GM23338 (cell line): Measurements from ENCODE around the gene APOL3. TPM values are rescaled to one million over a fixed set of nuclear protein-coding genes. Genes with fewer than 3 reads are reported as not detected.
A peak's percentile ranks its signal among the peaks of the same experiment; 100 is the strongest.

Source experiments
- ATAC-seq: fragments of 200-7000 bp; cut with Tn5 transposase; 3 replicates; pipeline ENCODE4 v1.9.1; 2020
- DNase-seq: peaks from one replicate; pipeline ENCODE4 v3.0.0-alpha.2; 2015; ENCODE audit warnings: low spot score
- H2AFZ ChIP-seq: fragments of 200-600 bp; sonication (generic); 2 replicates; pipeline ENCODE4 v1.8.0; 2016; ENCODE audit warnings: antibody characterized with exemption, mild to moderate bottlenecking, moderate library complexity
- H3F3A ChIP-seq: fragments of 200-600 bp; sonication (generic); replicated peaks from 2 replicates; pipeline ENCODE4 v1.8.0; 2017; ENCODE audit warnings: antibody characterized with exemption, mixed run types, low read depth
- H3K27ac ChIP-seq: fragments of 200-600 bp; sonication (generic); 2 replicates; pipeline ENCODE4 v1.6.1; 2016; ENCODE audit warnings: low read depth
- H3K27me3 ChIP-seq: fragments of 200-600 bp; sonication (generic); 2 replicates; pipeline ENCODE4 v1.8.0; 2016; ENCODE audit warnings: mild to moderate bottlenecking, mixed run types, moderate library complexity; ENCODE audit not compliant: insufficient read depth
- H3K36me3 ChIP-seq: fragments of 200-600 bp; sonication (generic); 2 replicates; pipeline ENCODE4 v1.8.0; 2016; ENCODE audit warnings: mild to moderate bottlenecking; ENCODE audit not compliant: insufficient read depth
- H3K4me1 ChIP-seq: fragments of 200-600 bp; sonication (generic); 2 replicates; pipeline ENCODE4 v1.8.0; 2016; ENCODE audit warnings: mild to moderate bottlenecking, moderate library complexity; ENCODE audit not compliant: insufficient read depth
- H3K4me2 ChIP-seq: fragments of 200-600 bp; sonication (generic); 2 replicates; pipeline ENCODE4 v1.7.1; 2017; ENCODE audit warnings: mixed run types
- H3K4me3 ChIP-seq: fragments of 200-600 bp; sonication (generic); 2 replicates; pipeline ENCODE4 v1.6.1; 2016; ENCODE audit warnings: mixed run types
- H3K79me2 ChIP-seq: fragments of 200-600 bp; sonication (generic); replicated peaks from 2 replicates; pipeline ENCODE4 v1.8.0; 2017; ENCODE audit warnings: mild to moderate bottlenecking; ENCODE audit not compliant: insufficient read depth
- H3K9me2 ChIP-seq: fragments of 200-600 bp; sonication (generic); 2 replicates; pipeline ENCODE4 v1.8.0; 2017; ENCODE audit not compliant: insufficient read depth
- H4K20me1 ChIP-seq: fragments of 200-600 bp; sonication (generic); replicated peaks from 2 replicates; pipeline ENCODE4 v1.8.0; 2017; ENCODE audit warnings: mild to moderate bottlenecking; ENCODE audit not compliant: insufficient read depth
- H3K27ac Mint-ChIP-seq: 2 replicates; pipeline ENCODE4 v1.8.0; 2020; ENCODE audit warnings: inconsistent platforms, mild to moderate bottlenecking, moderate library complexity, mixed read lengths
- H3K27me3 Mint-ChIP-seq: 3 replicates; pipeline ENCODE4 v1.8.0; 2022; ENCODE audit warnings: low read depth, mild to moderate bottlenecking, moderate library complexity, mixed read lengths, inconsistent platforms; ENCODE audit not compliant: insufficient read depth, poor library complexity
- H3K36me3 Mint-ChIP-seq: 3 replicates; pipeline ENCODE4 v1.8.0; 2021; ENCODE audit warnings: low read depth, mild to moderate bottlenecking, inconsistent platforms, moderate library complexity, mixed read lengths
- H3K4me1 Mint-ChIP-seq: 3 replicates; pipeline ENCODE4 v1.8.0; 2020; ENCODE audit warnings: mild to moderate bottlenecking, inconsistent platforms, mixed read lengths
- H3K4me3 Mint-ChIP-seq: 3 replicates; pipeline ENCODE4 v1.8.0; 2021; ENCODE audit warnings: moderate library complexity, mild to moderate bottlenecking, inconsistent platforms, mixed read lengths
- H3K9me3 Mint-ChIP-seq: 3 replicates; pipeline ENCODE4 v1.8.0; 2020; ENCODE audit warnings: moderate library complexity, mild to moderate bottlenecking, inconsistent platforms, mixed read lengths
- CREB1 ChIP-seq: fragments of 250-450 bp; sonication (Bioruptor Pico); IDR thresholded peaks from 2 replicates; pipeline ENCODE4 v1.5.0; 2020; ENCODE audit warnings: low read depth, mild to moderate bottlenecking, moderate library complexity
- EZH2 ChIP-seq: fragments of 200-600 bp; sonication (generic); IDR thresholded peaks from one replicate; pipeline ENCODE4 v1.8.0; 2017; ENCODE audit warnings: antibody characterized with exemption, mild to moderate bottlenecking, low read depth; ENCODE audit not compliant: unreplicated experiment
- EZH2phosphoT487 ChIP-seq: fragments of 200-600 bp; sonication (generic); IDR thresholded peaks from one replicate; pipeline ENCODE4 v1.8.1; 2018; ENCODE audit warnings: antibody characterized with exemption; ENCODE audit not compliant: unreplicated experiment
- JUNB ChIP-seq: IDR thresholded peaks from one replicate; pipeline ENCODE4 v1.6.1; 2016; ENCODE audit warnings: antibody characterized with exemption; ENCODE audit not compliant: unreplicated experiment
- NANOG ChIP-seq: IDR thresholded peaks from 2 replicates; pipeline ENCODE4 v1.6.1; 2016; ENCODE audit warnings: antibody characterized with exemption, borderline replicate concordance
- POLR2AphosphoS5 ChIP-seq: IDR thresholded peaks from 2 replicates; pipeline ENCODE4 v1.6.1; 2016; ENCODE audit warnings: antibody characterized with exemption, low read depth
- STAT1 ChIP-seq: IDR thresholded peaks from one replicate; pipeline ENCODE4 v1.6.1; 2016; ENCODE audit warnings: antibody characterized with exemption; ENCODE audit not compliant: unreplicated experiment
- ZNF114 ChIP-seq: fragments of 250-450 bp; sonication (Bioruptor Pico); IDR thresholded peaks from 2 replicates; pipeline ENCODE4 v1.5.0; 2020; ENCODE audit warnings: mild to moderate bottlenecking, moderate library complexity
- ZNF331 ChIP-seq: fragments of 250-450 bp; sonication (Bioruptor Pico); IDR thresholded peaks from 2 replicates; pipeline ENCODE4 v1.5.0; 2020; ENCODE audit warnings: low read depth, mild to moderate bottlenecking, moderate library complexity
- polyA plus RNA-seq: library from polyadenylated mRNA; unstranded; fragments of >200 nt; fragmentation: Nextera tagmentation; extraction: Ambion mirVana; gene quantifications from 2 replicates; pipeline ENCODE4 v1.2.1, GENCODE V29; 2016
- total RNA-seq: library from RNA; depleted of rRNA; stranded (reverse); fragments of >200 nt; shearing (Covaris generic); gene quantifications from 2 replicates; pipeline ENCODE4 v1.2.3, GENCODE V29; 2014
- TF ChIP-seq, protein P1 (sequence below), 2 experiments: fragments of 200-600 bp in 1 of 2; sonication (generic) in 1 of 2; conservative IDR thresholded peaks; 2 replicates each; pipeline versions ENCODE4 v1.5.1 to v1.6.1; 2016 to 2017; ENCODE audit warnings: antibody characterized with exemption in 2 of 2, low read depth in 2 of 2, mild to moderate bottlenecking in 2 of 2, moderate library complexity in 1 of 2
- TF ChIP-seq, protein P2 (sequence below): IDR thresholded peaks from 2 replicates; pipeline ENCODE4 v1.6.1; 2016; ENCODE audit warnings: antibody characterized with exemption
- TF ChIP-seq, protein P3 (sequence below): IDR thresholded peaks from one replicate; pipeline ENCODE4 v1.6.1; 2018; ENCODE audit warnings: antibody characterized with exemption; ENCODE audit not compliant: unreplicated experiment
- TF ChIP-seq, protein P4 (sequence below): fragments of 250-450 bp; sonication (Bioruptor Pico); IDR thresholded peaks from 2 replicates; pipeline ENCODE4 v1.5.0; 2020; ENCODE audit warnings: mild to moderate bottlenecking, moderate library complexity

Gene APOL3
- total and polyA plus RNA-seq, 2 experiments from 2014 or later = not detected

DNA sequence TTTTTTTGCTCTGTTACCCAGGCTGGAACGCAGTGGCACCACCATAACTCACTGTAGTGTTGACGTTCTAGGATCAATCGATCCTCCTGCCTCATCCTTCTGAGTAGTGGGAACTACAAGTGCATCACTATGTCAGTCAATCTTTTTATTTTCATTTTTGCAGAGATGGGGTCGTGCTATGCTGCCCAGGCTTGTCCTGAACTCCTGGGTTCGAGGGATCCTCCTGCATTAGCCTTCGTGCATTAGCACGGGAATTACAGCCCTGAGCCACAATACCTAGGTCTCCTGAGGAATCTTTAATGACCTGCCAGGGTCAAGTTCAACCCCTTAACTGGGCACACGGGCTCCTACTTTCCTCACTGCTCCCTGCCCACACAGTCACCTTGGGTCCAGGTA is 4.4 kb downstream of the APOL3 start:
- peaks cover 14% of the 10 kb centered on the region for H3K27me3 Mint-ChIP-seq
- Histone ChIP-seq H2AFZ (peak overlapping the region; percentile 84), H3F3A (no peaks in the 10 kb centered on the region), H3K79me2 (no peaks in the 10 kb centered on the region), H3K4me1 (peaks cover 17% of the 10 kb centered on the region; the same call in 1 of the 2 replicates), H4K20me1 (no peaks in the 10 kb centered on the region), H3K4me2 (no peak overlapping the region), H3K27me3 (no peaks in the 10 kb centered on the region), H3K9me2 (no peaks in the 10 kb centered on the region), H3K36me3 (no peaks in the 10 kb centered on the region), H3K4me3 (no peak overlapping the region), H3K27ac (no peak overlapping the region)
- H3K36me3 Mint-ChIP-seq = no peaks in the 10 kb centered on the region
- ATAC-seq (no peak), DNase-seq (no peak)
- H3K9me3 Mint-ChIP-seq = peaks cover 6% of the 10 kb centered on the region; the same call in 2 of the 3 replicates
- peaks cover 28% of the 10 kb centered on the region for H3K4me1 Mint-ChIP-seq
- H3K4me3 Mint-ChIP-seq = no peak overlapping the region
- TF ChIP-seq ZNF331 (CRISPR knock-in tag) (no peak), JUNB (no peak), ZNF114 (no peak), CREB1 (no peak), STAT1 (no peak), EZH2 (no peak), POLR2AphosphoS5 (no peak), NANOG (no peak), EZH2phosphoT487 (no peak)
- TF ChIP-seq, protein P1, sequence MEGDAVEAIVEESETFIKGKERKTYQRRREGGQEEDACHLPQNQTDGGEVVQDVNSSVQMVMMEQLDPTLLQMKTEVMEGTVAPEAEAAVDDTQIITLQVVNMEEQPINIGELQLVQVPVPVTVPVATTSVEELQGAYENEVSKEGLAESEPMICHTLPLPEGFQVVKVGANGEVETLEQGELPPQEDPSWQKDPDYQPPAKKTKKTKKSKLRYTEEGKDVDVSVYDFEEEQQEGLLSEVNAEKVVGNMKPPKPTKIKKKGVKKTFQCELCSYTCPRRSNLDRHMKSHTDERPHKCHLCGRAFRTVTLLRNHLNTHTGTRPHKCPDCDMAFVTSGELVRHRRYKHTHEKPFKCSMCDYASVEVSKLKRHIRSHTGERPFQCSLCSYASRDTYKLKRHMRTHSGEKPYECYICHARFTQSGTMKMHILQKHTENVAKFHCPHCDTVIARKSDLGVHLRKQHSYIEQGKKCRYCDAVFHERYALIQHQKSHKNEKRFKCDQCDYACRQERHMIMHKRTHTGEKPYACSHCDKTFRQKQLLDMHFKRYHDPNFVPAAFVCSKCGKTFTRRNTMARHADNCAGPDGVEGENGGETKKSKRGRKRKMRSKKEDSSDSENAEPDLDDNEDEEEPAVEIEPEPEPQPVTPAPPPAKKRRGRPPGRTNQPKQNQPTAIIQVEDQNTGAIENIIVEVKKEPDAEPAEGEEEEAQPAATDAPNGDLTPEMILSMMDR (conservative IDR thresholded peaks at IDR 0.05; ENCODE audit: low read depth in 2 of 2) = no peak
- TF ChIP-seq, protein P2, sequence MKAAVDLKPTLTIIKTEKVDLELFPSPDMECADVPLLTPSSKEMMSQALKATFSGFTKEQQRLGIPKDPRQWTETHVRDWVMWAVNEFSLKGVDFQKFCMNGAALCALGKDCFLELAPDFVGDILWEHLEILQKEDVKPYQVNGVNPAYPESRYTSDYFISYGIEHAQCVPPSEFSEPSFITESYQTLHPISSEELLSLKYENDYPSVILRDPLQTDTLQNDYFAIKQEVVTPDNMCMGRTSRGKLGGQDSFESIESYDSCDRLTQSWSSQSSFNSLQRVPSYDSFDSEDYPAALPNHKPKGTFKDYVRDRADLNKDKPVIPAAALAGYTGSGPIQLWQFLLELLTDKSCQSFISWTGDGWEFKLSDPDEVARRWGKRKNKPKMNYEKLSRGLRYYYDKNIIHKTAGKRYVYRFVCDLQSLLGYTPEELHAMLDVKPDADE = no peak
- TF ChIP-seq, protein P3, sequence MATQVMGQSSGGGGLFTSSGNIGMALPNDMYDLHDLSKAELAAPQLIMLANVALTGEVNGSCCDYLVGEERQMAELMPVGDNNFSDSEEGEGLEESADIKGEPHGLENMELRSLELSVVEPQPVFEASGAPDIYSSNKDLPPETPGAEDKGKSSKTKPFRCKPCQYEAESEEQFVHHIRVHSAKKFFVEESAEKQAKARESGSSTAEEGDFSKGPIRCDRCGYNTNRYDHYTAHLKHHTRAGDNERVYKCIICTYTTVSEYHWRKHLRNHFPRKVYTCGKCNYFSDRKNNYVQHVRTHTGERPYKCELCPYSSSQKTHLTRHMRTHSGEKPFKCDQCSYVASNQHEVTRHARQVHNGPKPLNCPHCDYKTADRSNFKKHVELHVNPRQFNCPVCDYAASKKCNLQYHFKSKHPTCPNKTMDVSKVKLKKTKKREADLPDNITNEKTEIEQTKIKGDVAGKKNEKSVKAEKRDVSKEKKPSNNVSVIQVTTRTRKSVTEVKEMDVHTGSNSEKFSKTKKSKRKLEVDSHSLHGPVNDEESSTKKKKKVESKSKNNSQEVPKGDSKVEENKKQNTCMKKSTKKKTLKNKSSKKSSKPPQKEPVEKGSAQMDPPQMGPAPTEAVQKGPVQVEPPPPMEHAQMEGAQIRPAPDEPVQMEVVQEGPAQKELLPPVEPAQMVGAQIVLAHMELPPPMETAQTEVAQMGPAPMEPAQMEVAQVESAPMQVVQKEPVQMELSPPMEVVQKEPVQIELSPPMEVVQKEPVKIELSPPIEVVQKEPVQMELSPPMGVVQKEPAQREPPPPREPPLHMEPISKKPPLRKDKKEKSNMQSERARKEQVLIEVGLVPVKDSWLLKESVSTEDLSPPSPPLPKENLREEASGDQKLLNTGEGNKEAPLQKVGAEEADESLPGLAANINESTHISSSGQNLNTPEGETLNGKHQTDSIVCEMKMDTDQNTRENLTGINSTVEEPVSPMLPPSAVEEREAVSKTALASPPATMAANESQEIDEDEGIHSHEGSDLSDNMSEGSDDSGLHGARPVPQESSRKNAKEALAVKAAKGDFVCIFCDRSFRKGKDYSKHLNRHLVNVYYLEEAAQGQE = no peak
- TF ChIP-seq, protein P4, sequence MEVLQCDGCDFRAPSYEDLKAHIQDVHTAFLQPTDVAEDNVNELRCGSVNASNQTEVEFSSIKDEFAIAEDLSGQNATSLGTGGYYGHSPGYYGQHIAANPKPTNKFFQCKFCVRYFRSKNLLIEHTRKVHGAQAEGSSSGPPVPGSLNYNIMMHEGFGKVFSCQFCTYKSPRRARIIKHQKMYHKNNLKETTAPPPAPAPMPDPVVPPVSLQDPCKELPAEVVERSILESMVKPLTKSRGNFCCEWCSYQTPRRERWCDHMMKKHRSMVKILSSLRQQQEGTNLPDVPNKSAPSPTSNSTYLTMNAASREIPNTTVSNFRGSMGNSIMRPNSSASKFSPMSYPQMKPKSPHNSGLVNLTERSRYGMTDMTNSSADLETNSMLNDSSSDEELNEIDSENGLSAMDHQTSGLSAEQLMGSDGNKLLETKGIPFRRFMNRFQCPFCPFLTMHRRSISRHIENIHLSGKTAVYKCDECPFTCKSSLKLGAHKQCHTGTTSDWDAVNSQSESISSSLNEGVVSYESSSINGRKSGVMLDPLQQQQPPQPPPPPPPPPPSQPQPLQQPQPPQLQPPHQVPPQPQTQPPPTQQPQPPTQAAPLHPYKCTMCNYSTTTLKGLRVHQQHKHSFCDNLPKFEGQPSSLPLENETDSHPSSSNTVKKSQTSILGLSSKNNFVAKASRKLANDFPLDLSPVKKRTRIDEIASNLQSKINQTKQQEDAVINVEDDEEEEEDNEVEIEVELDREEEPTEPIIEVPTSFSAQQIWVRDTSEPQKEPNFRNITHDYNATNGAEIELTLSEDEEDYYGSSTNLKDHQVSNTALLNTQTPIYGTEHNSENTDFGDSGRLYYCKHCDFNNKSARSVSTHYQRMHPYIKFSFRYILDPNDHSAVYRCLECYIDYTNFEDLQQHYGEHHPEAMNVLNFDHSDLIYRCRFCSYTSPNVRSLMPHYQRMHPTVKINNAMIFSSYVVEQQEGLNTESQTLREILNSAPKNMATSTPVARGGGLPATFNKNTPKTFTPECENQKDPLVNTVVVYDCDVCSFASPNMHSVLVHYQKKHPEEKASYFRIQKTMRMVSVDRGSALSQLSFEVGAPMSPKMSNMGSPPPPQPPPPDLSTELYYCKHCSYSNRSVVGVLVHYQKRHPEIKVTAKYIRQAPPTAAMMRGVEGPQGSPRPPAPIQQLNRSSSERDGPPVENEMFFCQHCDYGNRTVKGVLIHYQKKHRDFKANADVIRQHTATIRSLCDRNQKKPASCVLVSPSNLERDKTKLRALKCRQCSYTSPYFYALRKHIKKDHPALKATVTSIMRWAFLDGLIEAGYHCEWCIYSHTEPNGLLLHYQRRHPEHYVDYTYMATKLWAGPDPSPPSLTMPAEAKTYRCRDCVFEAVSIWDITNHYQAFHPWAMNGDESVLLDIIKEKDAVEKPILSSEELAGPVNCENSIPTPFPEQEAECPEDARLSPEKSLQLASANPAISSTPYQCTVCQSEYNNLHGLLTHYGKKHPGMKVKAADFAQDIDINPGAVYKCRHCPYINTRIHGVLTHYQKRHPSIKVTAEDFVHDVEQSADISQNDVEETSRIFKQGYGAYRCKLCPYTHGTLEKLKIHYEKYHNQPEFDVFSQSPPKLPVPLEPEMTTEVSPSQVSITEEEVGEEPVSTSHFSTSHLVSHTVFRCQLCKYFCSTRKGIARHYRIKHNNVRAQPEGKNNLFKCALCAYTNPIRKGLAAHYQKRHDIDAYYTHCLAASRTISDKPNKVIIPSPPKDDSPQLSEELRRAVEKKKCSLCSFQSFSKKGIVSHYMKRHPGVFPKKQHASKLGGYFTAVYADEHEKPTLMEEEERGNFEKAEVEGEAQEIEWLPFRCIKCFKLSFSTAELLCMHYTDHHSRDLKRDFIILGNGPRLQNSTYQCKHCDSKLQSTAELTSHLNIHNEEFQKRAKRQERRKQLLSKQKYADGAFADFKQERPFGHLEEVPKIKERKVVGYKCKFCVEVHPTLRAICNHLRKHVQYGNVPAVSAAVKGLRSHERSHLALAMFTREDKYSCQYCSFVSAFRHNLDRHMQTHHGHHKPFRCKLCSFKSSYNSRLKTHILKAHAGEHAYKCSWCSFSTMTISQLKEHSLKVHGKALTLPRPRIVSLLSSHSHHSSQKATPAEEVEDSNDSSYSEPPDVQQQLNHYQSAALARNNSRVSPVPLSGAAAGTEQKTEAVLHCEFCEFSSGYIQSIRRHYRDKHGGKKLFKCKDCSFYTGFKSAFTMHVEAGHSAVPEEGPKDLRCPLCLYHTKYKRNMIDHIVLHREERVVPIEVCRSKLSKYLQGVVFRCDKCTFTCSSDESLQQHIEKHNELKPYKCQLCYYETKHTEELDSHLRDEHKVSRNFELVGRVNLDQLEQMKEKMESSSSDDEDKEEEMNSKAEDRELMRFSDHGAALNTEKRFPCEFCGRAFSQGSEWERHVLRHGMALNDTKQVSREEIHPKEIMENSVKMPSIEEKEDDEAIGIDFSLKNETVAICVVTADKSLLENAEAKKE = no peak
- peak overlapping the region; percentile 32; the same call in 1 of the 2 replicates for H3K27ac Mint-ChIP-seq
